ENCODE data around the gene PRKCD. TPM values are rescaled to one million over a fixed set of nuclear protein-coding genes. Genes with fewer than 3 reads are reported as not detected.

Gene PRKCD
- total and polyA plus RNA-seq, 2 of the 4 experiments (the other 2 are of a cell fraction) = 4.3 to 19.0 TPM

DNA sequence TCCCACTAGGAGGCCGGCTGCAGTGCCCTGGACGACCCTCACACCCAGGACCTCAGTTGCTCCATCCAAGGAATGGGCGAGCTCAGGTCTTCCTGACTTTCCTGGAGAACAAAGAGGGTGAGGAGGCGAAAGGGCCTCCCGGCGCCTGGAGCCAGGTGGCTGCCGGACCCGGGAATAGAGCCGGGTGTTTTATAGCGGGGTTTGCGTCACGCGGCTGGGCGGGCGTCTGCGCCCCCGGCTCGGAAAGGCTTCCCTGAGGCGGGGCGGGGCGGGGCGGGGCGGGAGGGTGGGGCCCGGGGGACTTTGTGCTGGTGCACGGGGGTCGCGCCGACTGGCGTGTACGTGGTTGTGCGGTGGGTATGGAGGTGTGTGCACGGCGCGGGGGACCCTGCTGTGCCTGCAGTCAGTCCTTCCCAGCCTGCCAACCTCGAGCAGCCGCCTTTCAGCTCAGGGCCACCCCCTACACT lies 4.6 kb upstream of the PRKCD start:
- dilution Hi-C loops (cut with HindIII; ENCODE audit: low sequenced_read_pairs, unreplicated experiment) (no loop called here), in situ Hi-C loops (cut with MboI; ENCODE audit: low sequenced_read_pairs) (no loop called here), intact Hi-C loops (cut with micrococcal nuclease) (no loop called here)
- Histone ChIP-seq H3K9me1 (ENCODE audit: insufficient read depth, low read length) (no peaks in the 10 kb centered on the region), H3K18ac (ENCODE audit: low read depth, low read length) (no peak overlapping the region), H3K4ac (ENCODE audit: low read depth, low read length) (no peak overlapping the region), H2BK15ac (ENCODE audit: low read depth, low read length) (no peak overlapping the region), H2AK9ac (replicated peaks; ENCODE audit: low read depth, low read length, poor library complexity) (no peak overlapping the region), H3K4me3 (ENCODE audit: insufficient read depth, low read depth, low read length) (no peak overlapping the region), H3K36me3 (ENCODE audit: control insufficient read depth, insufficient read depth, low read length) (no peaks in the 10 kb centered on the region), H2BK20ac (ENCODE audit: low read depth, low read length) (no peak overlapping the region), H3K4me1 (ENCODE audit: control insufficient read depth, insufficient read depth, low read length) (peaks cover 12% of the 10 kb centered on the region; the same call in 1 of the 2 replicates), H3K9me3 (ENCODE audit: control insufficient read depth, insufficient read depth, low read length) (no peaks in the 10 kb centered on the region), H4K5ac (ENCODE audit: low read depth, low read length) (no peak overlapping the region), H4K8ac (ENCODE audit: low read depth in 2 of 2, low read length in 2 of 2) (no peak overlapping the region), H2AK5ac (ENCODE audit: low read depth, low read length) (no peak overlapping the region), H3K79me1 (ENCODE audit: low read depth in 1 of 2, low read length in 2 of 2) (peaks cover 0 to 5% of the 10 kb centered on the region in 2 experiments; a peak in 1 of 4 replicates), H3K4me2 (ENCODE audit: low read depth, low read length) (no peak overlapping the region), H3K23ac (ENCODE audit: low read depth, low read length) (no peak overlapping the region), H2BK120ac (ENCODE audit: low read depth, low read length) (no peak overlapping the region), H4K91ac (ENCODE audit: insufficient read depth, low read depth, low read length) (no peak overlapping the region), H3K14ac (replicated peaks; ENCODE audit: low read depth, low read length) (no peak overlapping the region), H2BK5ac (ENCODE audit: low read depth, low read length, poor library complexity, severe bottlenecking) (no peak overlapping the region), H4K20me1 (ENCODE audit: insufficient read depth, low read length) (no peaks in the 10 kb centered on the region), H3K27ac (ENCODE audit: insufficient read depth, low read length) (no peak overlapping the region), H3K27me3 (ENCODE audit: control insufficient read depth, insufficient read depth, low read length) (peaks cover 36% of the 10 kb centered on the region), H3K56ac (ENCODE audit: extremely low read depth, insufficient read depth, low read length) (no peak overlapping the region), H2AFZ (replicated peaks; ENCODE audit: low read length, poor library complexity) (peak overlapping the region; percentile 65), H3K9ac (ENCODE audit: low read depth, low read length) (no peak overlapping the region)
- DNase-seq (no peak), ATAC-seq (ENCODE audit: low read depth) (no peak)
- POLR2A ChIA-PET (ENCODE audit: unreplicated experiment) = no interaction called here
- TF ChIP-seq BHLHE40 (IDR thresholded peaks at IDR 0.05; ENCODE audit: low read depth, low read length) = no peak
- TF ChIP-seq MAFK (IDR thresholded peaks at IDR 0.05; ENCODE audit: low read depth, low read length) = no peak
- TF ChIP-seq, protein P1, sequence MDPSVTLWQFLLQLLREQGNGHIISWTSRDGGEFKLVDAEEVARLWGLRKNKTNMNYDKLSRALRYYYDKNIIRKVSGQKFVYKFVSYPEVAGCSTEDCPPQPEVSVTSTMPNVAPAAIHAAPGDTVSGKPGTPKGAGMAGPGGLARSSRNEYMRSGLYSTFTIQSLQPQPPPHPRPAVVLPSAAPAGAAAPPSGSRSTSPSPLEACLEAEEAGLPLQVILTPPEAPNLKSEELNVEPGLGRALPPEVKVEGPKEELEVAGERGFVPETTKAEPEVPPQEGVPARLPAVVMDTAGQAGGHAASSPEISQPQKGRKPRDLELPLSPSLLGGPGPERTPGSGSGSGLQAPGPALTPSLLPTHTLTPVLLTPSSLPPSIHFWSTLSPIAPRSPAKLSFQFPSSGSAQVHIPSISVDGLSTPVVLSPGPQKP (IDR thresholded peaks at IDR 0.05; ENCODE audit: borderline replicate concordance, low read depth, low read length) = no peak
- BruUV-seq (replicated peaks) = no TSS peak
- WGBS, 2 experiments (ENCODE audit: extremely low coverage in 2 of 2, insufficient read length in 1 of 2) = 30% methylated on average over 2 of the region's 36 CpGs; no CpG with 5 or more reads in 1 of the 2 experiments
- CTCF ChIA-PET = no interaction called here

Data from IMR-90 (cell line).